Fibroblast of lung (primary cell): ENCODE measurements around the gene XRCC3. TPM values are rescaled to one million over a fixed set of nuclear protein-coding genes. Genes with fewer than 3 reads are reported as not detected.
A peak's percentile ranks its signal among the peaks of the same experiment; 100 is the strongest.

Experiments
- DNase-seq, 2 donors: peaks; one replicate each; pipeline versions ENCODE4 v3.0.0 to v3.0.0-alpha.2; 2010; ENCODE audit warnings: low read depth in 2 of 2
- H2AFZ ChIP-seq: 2 replicates; pipeline ENCODE4 v1.5.1; 2012; ENCODE audit warnings: low read length, control low read depth, inconsistent platforms
- H3K27ac ChIP-seq: 2 replicates; pipeline ENCODE4 v1.5.1; 2011; ENCODE audit warnings: low read length, control low read depth; ENCODE audit not compliant: insufficient read depth
- H3K27me3 ChIP-seq: 2 replicates; pipeline ENCODE4 v1.5.1; 2011; ENCODE audit warnings: mild to moderate bottlenecking, low read length; ENCODE audit not compliant: control insufficient read depth, insufficient read depth
- H3K36me3 ChIP-seq: 2 replicates; pipeline ENCODE4 v1.5.1; 2011; ENCODE audit warnings: low read length; ENCODE audit not compliant: control insufficient read depth, insufficient read depth
- H3K4me1 ChIP-seq: 2 replicates; pipeline ENCODE4 v1.5.1; 2011; ENCODE audit warnings: low read length; ENCODE audit not compliant: control insufficient read depth, insufficient read depth; ENCODE audit errors: extremely low read depth
- H3K4me2 ChIP-seq: 2 replicates; pipeline ENCODE4 v1.5.1; 2011; ENCODE audit warnings: low read length, control low read depth; ENCODE audit not compliant: insufficient read depth; ENCODE audit errors: extremely low read depth
- H3K4me3 ChIP-seq, 4 experiments: fragments of 200-600 bp in 1 of 4; sonication (generic) in 1 of 4; replicated peaks in 1 of 4; 2 replicates each; pipeline ENCODE4 v1.5.1; 2011 to 2016; ENCODE audit warnings: low read length in 4 of 4, low read depth in 3 of 4, mild to moderate bottlenecking in 3 of 4, control low read depth in 2 of 4, inconsistent platforms in 1 of 4, mixed read lengths in 1 of 4; ENCODE audit not compliant: insufficient read depth in 1 of 4; ENCODE audit errors: control extremely low read depth in 1 of 4
- H3K79me2 ChIP-seq: 2 replicates; pipeline ENCODE4 v1.5.1; 2012; ENCODE audit warnings: mild to moderate bottlenecking, low read length, inconsistent platforms; ENCODE audit not compliant: control insufficient read depth, insufficient read depth
- H3K9ac ChIP-seq: 2 replicates; pipeline ENCODE4 v1.5.1; 2011; ENCODE audit warnings: mild to moderate bottlenecking, low read length, control low read depth; ENCODE audit not compliant: insufficient read depth
- H3K9me3 ChIP-seq: 2 replicates; pipeline ENCODE4 v1.5.1; 2012; ENCODE audit warnings: low read depth, low read length; ENCODE audit not compliant: control insufficient read depth, insufficient read depth
- H4K20me1 ChIP-seq: 2 replicates; pipeline ENCODE4 v1.5.1; 2011; ENCODE audit warnings: low read length; ENCODE audit not compliant: control insufficient read depth, insufficient read depth; ENCODE audit errors: extremely low read depth
- CTCF ChIP-seq, 2 donors: IDR thresholded peaks in 1 of 2; conservative IDR thresholded peaks in 1 of 2; 1 replicate in 1 of 2; 2 replicates in 1 of 2; pipeline ENCODE4 v1.5.1; 2011 to 2012; ENCODE audit warnings: low read length in 2 of 2, control low read depth in 1 of 2, inconsistent platforms in 1 of 2, low read depth in 1 of 2, mild to moderate bottlenecking in 1 of 2
- EZH2 ChIP-seq: IDR thresholded peaks from 2 replicates; pipeline ENCODE4 v1.5.1; 2012; ENCODE audit warnings: low read length, control low read depth, mild to moderate bottlenecking; ENCODE audit errors: missing control alignments
- polyA plus RNA-seq, 2 donors: library from polyadenylated mRNA; depleted of rRNA in 1 of 2; stranded (reverse) in 1 of 2; unstranded in 1 of 2; fragments of >200 nt; gene quantifications; 2 replicates each; pipeline ENCODE4 v1.2.1, GENCODE V29; 2011 to 2012; ENCODE audit warnings: missing spikeins in 1 of 2
- total RNA-seq: library from RNA; depleted of rRNA; stranded (reverse); fragments of >200 nt; gene quantifications from 2 replicates; pipeline ENCODE4 v1.2.1, GENCODE V29; 2014

XRCC3 gene
- total and polyA plus RNA-seq, 2 donors (not counting 1 experiment from before 2014, with no cell fraction given), result 4.9 to 9.2 TPM

GRCh38 chr14:103731916-103732867 is 16.9 kb upstream of the XRCC3 start:
- Histone ChIP-seq H3K27me3 (no peaks in the 10 kb centered on the region), H3K4me2 (no peak overlapping the region), H3K4me3 (no peak overlapping the region), H3K79me2 (peaks cover 2% of the 10 kb centered on the region), H2AFZ (no peak overlapping the region), H3K4me1 (no peaks in the 10 kb centered on the region), H3K9ac (no peak overlapping the region), H3K27ac (no peak overlapping the region), H3K9me3 (no peaks in the 10 kb centered on the region), H3K36me3 (peaks cover 13% of the 10 kb centered on the region), H4K20me1 (no peaks in the 10 kb centered on the region)
- no peak for TF ChIP-seq EZH2
- no peak for TF ChIP-seq CTCF (conservative IDR thresholded peaks at IDR 0.05 in 1 of 2, IDR thresholded peaks at IDR 0.05 in 1 of 2; ENCODE audit: low read depth in 1 of 2, low read length in 2 of 2)
- DNase-seq, result no peak

- Histone ChIP-seq H3K4me1 (no peaks in the 10 kb centered on the region), H3K9ac (no peak overlapping the region), H2AFZ (no peak overlapping the region), H3K27me3 (no peaks in the 10 kb centered on the region), H3K4me2 (no peak overlapping the region), H3K36me3 (peaks cover 13% of the 10 kb centered on the region), H3K4me3 (no peak overlapping the region), H4K20me1 (no peaks in the 10 kb centered on the region), H3K27ac (no peak overlapping the region), H3K9me3 (no peaks in the 10 kb centered on the region), H3K79me2 (peaks cover 3% of the 10 kb centered on the region)
- DNase-seq, result no peak
- TF ChIP-seq CTCF (conservative IDR thresholded peaks at IDR 0.05 in 1 of 2, IDR thresholded peaks at IDR 0.05 in 1 of 2; ENCODE audit: low read depth in 1 of 2, low read length in 2 of 2) (no peak), EZH2 (no peak)
Observed at GRCh38 chr14:103731481-103731880, 16.2 kb upstream of the XRCC3 start.

- no peak overlapping the region for H3K9ac ChIP-seq
- H3K4me3 ChIP-seq, result no peak overlapping the region
- H3K27ac ChIP-seq, result no peak overlapping the region
- H3K4me1 ChIP-seq, result no peaks in the 10 kb centered on the region
- no peaks in the 10 kb centered on the region for H3K9me3 ChIP-seq
- no peak overlapping the region for H2AFZ ChIP-seq
- peak in 1 of 2 donors; percentile 54 for DNase-seq
- no peak overlapping the region for H3K4me2 ChIP-seq
- peak in 1 of 2 donors; percentile 4 for TF ChIP-seq CTCF (conservative IDR thresholded peaks at IDR 0.05 in 1 of 2, IDR thresholded peaks at IDR 0.05 in 1 of 2; ENCODE audit: low read depth in 1 of 2, low read length in 2 of 2)
- TF ChIP-seq EZH2, result no peak
- no peaks in the 10 kb centered on the region for H4K20me1 ChIP-seq
- no peaks in the 10 kb centered on the region for H3K27me3 ChIP-seq
- H3K79me2 ChIP-seq, result peaks cover 7% of the 10 kb centered on the region
- peaks cover 17% of the 10 kb centered on the region for H3K36me3 ChIP-seq
Observed at GRCh38 chr14:103730490-103731035, 15.3 kb upstream of the XRCC3 start.
